Measurements from ENCODE around the gene ADGRG7. TPM values are rescaled to one million over a fixed set of nuclear protein-coding genes. Genes with fewer than 3 reads are reported as not detected.
"Not testable (repeated sequence)": the region's sequence is repeated elsewhere in the genome, so short reads cannot be mapped to it uniquely, and the experiment has no call there.

ADGRG7 gene
- total and polyA plus RNA-seq, 9 donors: not detected

DNA sequence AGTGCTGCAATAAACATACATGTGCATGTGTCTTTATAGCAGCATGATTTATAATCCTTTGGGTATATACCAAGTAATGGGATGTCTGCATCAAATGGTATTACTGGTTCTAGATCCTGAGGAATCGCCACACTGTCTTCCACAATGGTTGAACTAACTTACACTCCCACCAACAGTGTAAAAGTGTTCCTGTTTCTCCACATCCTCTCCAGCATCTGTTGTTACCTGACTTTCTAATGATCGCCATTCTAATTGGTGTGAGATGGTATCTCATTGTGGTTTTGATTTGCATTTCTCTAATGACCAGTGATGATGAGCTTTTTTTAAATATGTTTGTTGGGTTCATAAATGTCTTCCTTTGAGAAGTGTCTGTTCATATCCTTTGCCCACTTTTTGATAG is 61.6 kb downstream of the ADGRG7 start:
- 90 to 95% (median 94%) methylated on average over 2 of the region's 2 CpGs for WGBS, 3 donors
- H3K4me1 ChIP-seq (ENCODE audit: insufficient read depth); intact Hi-C loops (cut with DNase I); DNase-seq; H3K36me3 ChIP-seq; H3K4me3 ChIP-seq; H3K27me3 ChIP-seq; H3K27ac ChIP-seq; H3K9me3 ChIP-seq: not testable (repeated sequence)

- TF ChIP-seq CTCF (IDR thresholded peaks at IDR 0.05) (no peak), POLR2A (IDR thresholded peaks at IDR 0.05) (no peak), EP300 (IDR thresholded peaks at IDR 0.05) (no peak)
- WGBS, 3 donors: 94 to 96% (median 95%) methylated on average over 1 of the region's 1 CpG
- DNase-seq: no peak
- H3K27ac ChIP-seq: no peak overlapping the region
- no peaks in the 10 kb centered on the region for H3K4me1 ChIP-seq (ENCODE audit: insufficient read depth)
- no peaks in the 10 kb centered on the region for H3K27me3 ChIP-seq
- H3K4me3 ChIP-seq: no peak overlapping the region
- intact Hi-C loops (cut with DNase I): no loop called here
- H3K9me3 ChIP-seq: no peaks in the 10 kb centered on the region
- no peaks in the 10 kb centered on the region for H3K36me3 ChIP-seq
Observed at GRCh38 chr3:100681496-100681895, 72.1 kb downstream of the ADGRG7 start.

DNA sequence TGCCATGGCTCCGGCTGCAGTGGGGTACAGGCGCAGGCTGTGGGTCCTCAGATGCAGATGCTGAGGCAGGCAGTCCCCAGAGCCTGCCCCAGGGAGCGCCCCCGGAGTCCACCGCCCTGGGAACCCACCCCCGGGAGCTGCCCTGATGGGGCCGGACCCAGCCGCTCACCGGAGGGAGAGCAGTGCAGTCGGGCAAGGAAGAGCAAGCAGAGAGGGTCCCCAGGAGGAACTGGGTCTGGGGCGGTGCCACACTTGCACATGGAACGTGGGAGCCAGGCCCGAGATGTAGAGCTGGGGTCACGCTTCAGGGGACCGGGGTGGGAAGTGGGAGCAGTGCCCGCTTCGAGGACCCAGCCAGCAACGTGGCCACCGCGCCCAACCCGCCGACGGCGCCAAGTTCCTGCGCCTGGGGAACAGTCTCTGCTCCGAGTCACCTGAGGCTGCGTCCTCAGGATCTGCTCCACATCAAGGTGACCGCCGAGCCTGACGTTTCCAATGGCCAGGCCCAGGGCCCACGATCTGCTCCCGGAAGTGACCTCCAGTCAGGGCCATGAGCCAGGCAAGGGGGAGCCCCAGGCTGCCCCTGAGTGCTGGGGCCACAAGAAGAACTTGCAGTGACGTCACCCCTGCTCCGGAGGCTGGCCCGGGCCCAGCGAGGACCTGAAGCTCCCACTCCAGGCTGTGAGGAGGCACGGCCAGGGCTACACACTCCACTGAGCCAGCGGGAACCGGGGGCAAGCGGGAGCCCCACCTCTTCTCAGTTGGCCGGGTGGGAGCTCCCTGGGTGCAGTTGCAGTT is 72.9 kb downstream of the ADGRG7 start:
- Histone ChIP-seq H3K36me3 (no peaks in the 10 kb centered on the region), H3K4me1 (ENCODE audit: insufficient read depth) (no peaks in the 10 kb centered on the region), H3K27me3 (no peaks in the 10 kb centered on the region), H3K9me3 (no peaks in the 10 kb centered on the region), H3K4me3 (no peak overlapping the region), H3K27ac (no peak overlapping the region)
- intact Hi-C loops (cut with DNase I): no loop called here
- peak in 1 of 5 donors; percentile 25 for DNase-seq
- 74 to 91% (median 82%) methylated on average over 35 to 41 of the region's 41 CpGs for WGBS, 3 donors
- TF ChIP-seq POLR2A (IDR thresholded peaks at IDR 0.05) (no peak), CTCF (IDR thresholded peaks at IDR 0.05) (no peak), EP300 (IDR thresholded peaks at IDR 0.05) (no peak)

GRCh38 chr3:100682854-100683760 is 73.7 kb downstream of the ADGRG7 start:
- Histone ChIP-seq H3K4me1 (ENCODE audit: insufficient read depth) (no peaks in the 10 kb centered on the region), H3K4me3 (no peak overlapping the region), H3K27me3 (no peaks in the 10 kb centered on the region), H3K9me3 (no peaks in the 10 kb centered on the region), H3K36me3 (no peaks in the 10 kb centered on the region), H3K27ac (no peak overlapping the region)
- intact Hi-C loops (cut with DNase I): no loop called here
- DNase-seq: no peak
- TF ChIP-seq POLR2A (IDR thresholded peaks at IDR 0.05) (no peak), CTCF (IDR thresholded peaks at IDR 0.05) (no peak), EP300 (IDR thresholded peaks at IDR 0.05) (no peak)
- 78 to 86% (median 81%) methylated on average over 18 of the region's 18 CpGs for WGBS, 3 donors

DNA sequence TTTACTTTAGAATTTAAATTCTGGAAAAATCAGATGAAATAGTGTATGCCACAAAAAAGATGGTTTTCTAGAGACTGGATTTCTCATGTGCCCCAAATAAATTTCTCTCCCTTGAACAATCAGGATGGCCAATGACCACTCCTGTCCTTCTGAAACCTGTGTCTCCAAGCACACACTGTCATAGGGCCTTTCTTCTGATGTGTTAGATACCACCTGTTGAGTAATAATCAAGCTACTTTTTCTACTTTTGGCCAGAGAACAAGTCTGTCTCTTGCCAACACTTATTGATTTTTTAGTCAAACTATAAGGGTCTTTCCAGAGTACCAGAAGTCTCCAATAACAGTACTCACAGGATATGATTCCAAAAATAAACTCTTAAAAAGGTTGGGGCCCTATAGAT is 83.8 kb downstream of the ADGRG7 start:
- Histone ChIP-seq H3K27ac (no peak overlapping the region), H3K4me1 (ENCODE audit: insufficient read depth) (no peaks in the 10 kb centered on the region), H3K27me3 (no peaks in the 10 kb centered on the region), H3K9me3 (no peaks in the 10 kb centered on the region), H3K4me3 (no peak overlapping the region), H3K36me3 (no peaks in the 10 kb centered on the region)
- no peak for TF ChIP-seq CTCF (IDR thresholded peaks at IDR 0.05)
- TF ChIP-seq EP300 (IDR thresholded peaks at IDR 0.05): no peak
- no peak for TF ChIP-seq POLR2A (IDR thresholded peaks at IDR 0.05)
- DNase-seq: no peak
- intact Hi-C loops (cut with DNase I): no loop called here
